HG02763 (cell line): ENCODE measurements around the gene DOCK3.
"Not testable (repeated sequence)": the region's sequence is repeated elsewhere in the genome, so short reads cannot be mapped to it uniquely, and the experiment has no call there.

Source experiments
- ATAC-seq: cut with Tn5 transposase; IDR thresholded peaks from one replicate; pipeline ENCODE4 v1.9.1; 2021; ENCODE audit warnings: mild to moderate bottlenecking, moderate library complexity; ENCODE audit not compliant: unreplicated experiment

The DOCK3 gene

GRCh38 chr3:50961386-50961785, 286.7 kb downstream of the DOCK3 start:
- ATAC-seq = no peak

GRCh38 chr3:50971487-50971924, 296.8 kb downstream of the DOCK3 start:
- ATAC-seq = no peak

GRCh38 chr3:50972029-50972428, 297.3 kb downstream of the DOCK3 start:
- no peak for ATAC-seq

DNA sequence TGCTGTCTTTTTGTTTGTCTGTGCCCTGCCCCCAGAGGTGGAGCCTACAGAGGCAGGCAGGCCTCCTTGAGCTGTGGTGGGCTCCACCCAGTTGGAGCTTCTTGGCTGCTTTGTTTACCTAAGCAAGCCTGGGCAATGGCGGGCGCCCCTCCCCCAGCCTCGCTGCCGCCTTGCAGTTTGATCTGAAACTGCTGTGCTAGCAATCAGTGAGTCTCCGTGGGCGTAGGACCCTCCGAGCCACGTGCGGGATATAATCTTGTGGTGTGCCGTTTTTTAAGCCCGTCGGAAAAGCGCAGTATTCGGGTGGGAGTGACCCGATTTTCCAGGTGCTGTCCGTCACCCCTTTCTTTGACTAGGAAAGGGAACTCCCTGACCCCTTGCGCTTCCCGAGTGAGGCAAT, 303.9 kb downstream of the DOCK3 start:
- ATAC-seq = not testable (repeated sequence)

DNA sequence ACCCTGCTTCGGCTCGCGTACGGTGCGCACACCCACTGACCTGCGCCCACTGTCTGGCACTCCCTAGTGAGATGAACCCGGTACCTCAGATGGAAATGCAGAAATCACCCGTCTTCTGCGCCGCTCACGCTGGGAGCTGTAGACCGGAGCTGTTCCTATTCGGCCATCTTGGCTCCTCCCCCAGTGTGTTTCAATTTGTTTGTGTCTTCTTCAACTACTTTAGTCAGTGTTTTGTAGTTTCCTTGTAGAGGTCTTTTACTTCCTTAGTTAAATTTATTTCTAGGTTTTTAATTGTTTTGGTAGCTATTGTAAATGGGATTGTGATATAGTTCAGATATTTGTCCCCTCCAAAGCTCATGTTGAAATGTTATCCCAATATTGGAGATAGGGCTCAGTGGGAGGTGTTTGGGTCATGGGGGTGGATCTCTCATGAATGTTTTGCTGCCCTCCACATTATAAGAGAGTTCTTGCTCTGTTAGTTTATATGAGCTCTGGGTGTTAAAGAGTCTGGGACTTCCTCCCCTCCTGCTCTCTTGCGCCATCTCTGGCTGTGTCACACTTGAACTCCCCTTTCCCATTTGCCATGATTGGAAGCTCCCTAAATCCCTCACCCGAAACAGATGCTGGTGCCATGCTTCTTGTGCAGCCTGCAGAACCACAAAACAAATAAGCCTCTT, 304.4 kb downstream of the DOCK3 start:
- ATAC-seq = no peak

DNA sequence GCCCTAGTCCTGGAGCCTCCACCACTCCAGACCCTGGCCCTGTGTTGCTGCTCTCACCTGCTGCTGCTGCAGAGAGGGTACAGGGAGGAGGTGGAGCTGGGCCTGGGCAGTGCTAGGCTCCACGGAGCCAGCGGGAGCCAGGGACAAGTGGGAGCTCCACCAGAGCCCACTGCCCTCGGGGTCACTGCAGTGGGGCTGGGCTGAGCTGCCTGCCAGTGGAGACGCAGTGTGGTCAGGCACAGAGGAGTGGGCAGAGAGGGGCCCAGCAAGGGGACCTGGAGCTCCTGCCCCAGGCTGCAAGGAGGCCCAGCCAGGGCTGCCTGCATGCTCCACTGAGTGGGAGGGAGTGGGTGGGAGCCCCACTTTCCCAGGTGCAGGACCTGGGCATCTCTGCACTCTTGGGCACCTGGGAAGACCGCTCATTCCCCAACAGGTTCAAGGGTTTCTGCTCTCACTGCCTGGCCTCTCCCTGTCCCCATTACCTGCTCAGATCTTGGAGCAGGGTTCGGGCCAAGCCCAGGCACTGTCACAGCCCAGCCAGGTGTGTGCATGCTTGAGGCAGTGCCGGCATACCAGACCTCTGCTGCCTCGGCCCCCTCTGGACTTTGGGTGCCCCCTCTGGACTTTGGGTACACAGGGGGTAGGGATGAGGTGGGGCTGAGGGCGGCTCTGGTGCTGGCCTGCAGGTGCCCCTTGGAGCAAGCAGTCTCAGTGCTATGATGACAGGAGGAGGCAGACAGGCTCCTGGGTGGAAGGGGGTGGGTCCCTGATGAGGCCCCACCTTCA, 308.0 kb downstream of the DOCK3 start:
- ATAC-seq = no peak

- ATAC-seq = no peak
Observed at GRCh38 chr3:50983887-50984286, 309.2 kb downstream of the DOCK3 start.

- ATAC-seq = no peak
Observed at GRCh38 chr3:50985893-50986292, 311.2 kb downstream of the DOCK3 start.

DNA sequence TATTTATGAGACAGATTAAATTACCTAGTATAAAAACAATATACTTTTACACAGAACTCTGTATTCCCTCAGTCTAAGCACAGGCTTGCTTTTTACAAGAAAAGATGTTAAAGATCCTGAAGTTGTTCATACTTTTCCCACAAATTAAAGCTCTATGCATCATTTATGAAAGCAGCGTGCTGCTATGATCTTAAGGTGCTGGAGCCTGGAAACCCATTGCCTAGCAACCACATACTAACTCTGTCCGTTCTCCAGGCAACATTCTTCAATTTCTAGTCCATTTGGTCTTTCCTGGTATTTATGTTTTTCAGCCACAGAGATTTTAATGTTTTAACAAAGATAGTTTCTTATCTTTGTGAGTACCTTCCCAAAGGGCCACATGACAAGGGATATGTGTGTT, 312.0 kb downstream of the DOCK3 start:
- no peak for ATAC-seq

DNA sequence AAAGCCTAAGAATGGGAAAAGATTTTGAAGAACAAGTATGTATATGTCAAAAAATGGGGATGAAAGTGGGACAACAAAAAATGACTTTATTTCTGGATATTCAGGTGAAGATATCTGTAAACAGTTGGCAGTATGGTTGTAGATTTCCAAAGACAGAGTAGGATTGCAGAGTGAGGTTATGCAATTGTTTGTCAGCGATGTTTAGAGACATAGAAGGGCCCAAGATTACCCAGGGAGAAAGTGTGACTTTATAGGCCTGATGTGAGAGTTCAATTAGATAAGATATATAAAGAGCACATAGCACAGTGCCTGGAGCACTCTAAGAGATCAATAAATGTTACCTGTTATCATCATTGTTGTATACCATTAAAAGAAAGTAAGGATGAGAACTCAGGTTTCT, 319.8 kb downstream of the DOCK3 start:
- no peak for ATAC-seq

DNA sequence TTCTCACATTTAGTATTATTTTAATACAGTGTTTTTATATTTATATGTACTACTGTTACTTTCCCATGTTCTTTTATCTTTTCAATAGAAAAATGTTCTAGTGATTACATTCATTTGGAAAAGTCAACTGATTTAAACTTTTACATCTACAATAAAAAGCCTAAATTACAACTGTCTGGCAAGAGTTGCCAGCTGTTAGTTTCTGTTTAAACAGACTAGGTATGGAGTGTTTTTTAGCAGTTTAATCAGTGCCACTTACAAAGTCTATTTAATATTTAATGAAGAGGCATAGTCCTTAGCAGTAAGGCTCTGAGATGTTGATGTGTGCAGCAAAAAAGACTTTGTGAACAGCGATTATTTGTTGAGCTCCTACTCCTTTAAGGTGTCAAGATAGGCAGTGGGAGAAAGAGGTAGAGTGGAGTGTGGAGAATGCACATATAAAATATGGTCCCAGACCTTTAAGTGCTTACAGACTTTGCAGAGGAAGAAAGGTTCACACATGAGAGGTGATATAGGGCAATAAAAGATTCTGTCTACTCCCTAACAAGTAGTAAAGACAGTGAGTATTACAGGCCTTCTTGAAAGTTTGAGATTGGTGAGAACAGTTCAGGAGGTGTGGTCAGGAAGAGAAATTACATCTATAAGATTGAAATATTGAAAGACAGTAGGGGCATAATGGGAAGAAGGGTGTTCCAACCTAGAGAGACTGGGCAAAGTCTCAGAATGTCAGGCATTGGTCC, 320.5 kb downstream of the DOCK3 start:
- ATAC-seq = no peak

- ATAC-seq = no peak
Observed at GRCh38 chr3:51002495-51002894, 327.8 kb downstream of the DOCK3 start.

GRCh38 chr3:51004235-51004634, 329.5 kb downstream of the DOCK3 start:
- no peak for ATAC-seq

DNA sequence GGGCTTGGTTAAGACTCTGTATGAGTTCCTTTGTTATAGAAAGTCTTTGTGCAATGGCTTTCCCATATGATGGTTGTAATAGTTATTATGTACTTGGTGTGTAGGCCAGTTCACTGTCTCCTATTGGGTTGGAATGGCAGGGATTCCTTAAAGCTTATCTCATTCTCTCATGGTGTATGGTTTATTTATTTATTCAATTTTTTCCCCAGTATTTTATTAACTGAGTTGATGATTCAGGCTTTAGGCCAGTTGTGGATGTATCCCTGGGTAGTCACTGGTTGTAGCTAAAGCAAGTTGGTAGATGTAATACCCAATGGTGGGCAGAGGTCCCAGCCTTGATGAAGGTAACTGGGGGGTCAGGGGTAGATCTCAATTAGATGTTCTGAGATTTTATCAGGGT, 349.4 kb downstream of the DOCK3 start:
- no peak for ATAC-seq

DNA sequence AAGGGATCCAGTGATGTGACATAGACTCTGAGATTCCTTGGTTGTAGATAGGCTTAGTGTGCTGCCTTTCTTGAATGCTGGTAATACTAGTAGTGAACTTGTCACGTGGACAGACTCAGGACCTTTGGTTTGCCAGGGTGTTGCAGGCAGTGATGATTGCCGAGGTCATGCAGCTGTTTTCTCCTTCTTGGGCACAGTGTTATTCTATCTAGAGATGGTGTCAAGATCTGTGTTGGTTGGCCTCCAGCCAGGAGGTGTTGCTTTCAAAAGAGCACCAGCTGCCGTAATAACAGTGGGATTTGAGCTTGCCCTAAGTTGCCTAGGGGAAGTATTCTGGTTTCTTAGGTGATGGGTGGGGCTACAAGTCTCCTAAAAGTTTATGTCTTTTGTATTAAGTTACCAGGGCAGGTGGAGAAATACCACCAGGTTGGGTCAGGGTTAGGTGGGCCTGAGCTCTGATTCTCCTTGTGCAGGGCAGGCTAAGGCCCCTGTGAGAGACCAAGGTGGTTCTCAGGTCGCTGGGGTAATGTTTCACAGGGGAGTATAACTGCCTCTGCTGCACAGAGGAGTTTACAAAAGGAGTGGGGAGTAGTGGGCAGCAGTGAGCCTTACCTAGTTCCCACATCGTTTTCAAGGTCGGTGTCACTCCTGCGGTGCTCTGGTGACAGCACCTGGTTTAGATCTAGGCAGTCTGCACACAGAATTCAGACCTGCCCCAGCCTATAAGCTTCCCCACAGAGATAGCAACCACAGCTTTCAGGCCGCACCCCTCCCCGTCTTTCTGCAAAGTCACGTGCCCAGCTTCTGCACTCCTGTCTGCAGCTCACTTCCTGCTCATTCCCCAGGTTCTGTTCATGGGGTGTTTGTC, 350.3 kb downstream of the DOCK3 start:
- ATAC-seq = no peak

- ATAC-seq = no peak
Observed at GRCh38 chr3:51031666-51032065, 356.9 kb downstream of the DOCK3 start.

DNA sequence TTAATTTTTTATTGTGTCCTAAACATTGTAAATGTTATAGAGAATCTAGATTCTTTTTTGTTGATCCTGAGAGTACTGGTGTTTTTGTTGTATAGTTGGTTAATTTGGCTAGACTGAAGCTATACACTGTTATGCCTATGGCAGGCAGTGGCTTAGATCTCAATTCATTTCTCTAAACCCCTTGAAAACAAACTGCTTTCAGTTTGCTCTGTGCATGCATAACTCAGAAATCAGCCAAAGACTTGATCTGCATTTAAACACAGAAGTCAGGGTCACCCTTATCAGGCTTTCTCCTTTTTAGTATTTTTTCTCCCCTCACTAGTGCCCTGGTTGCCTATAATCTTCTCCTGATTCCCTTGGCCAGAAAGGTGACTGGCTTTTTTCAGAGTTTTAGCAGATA, 360.9 kb downstream of the DOCK3 start:
- ATAC-seq = no peak

GRCh38 chr3:51044982-51045381, 370.3 kb downstream of the DOCK3 start:
- ATAC-seq = no peak

GRCh38 chr3:51052562-51052961, 377.8 kb downstream of the DOCK3 start:
- no peak for ATAC-seq

DNA sequence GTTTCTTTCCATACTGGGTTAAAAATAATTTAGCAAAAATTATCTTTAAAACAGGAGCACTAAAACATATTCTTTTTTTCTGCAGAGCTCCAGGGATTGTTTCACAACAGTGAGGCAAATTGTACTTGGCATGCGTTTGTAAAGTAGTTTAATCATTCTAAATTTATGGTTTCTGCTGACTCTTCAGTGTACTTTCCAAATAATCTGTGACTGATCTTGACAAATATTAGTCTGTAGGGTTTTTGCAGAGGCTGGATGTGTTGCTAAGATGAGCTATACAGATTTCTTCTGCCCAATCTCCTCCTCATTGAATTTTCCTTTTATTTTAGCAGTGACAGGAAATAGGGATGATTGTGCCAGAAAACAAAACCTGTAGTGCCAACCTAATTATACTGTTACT, 382.4 kb downstream of the DOCK3 start:
- no peak for ATAC-seq

DNA sequence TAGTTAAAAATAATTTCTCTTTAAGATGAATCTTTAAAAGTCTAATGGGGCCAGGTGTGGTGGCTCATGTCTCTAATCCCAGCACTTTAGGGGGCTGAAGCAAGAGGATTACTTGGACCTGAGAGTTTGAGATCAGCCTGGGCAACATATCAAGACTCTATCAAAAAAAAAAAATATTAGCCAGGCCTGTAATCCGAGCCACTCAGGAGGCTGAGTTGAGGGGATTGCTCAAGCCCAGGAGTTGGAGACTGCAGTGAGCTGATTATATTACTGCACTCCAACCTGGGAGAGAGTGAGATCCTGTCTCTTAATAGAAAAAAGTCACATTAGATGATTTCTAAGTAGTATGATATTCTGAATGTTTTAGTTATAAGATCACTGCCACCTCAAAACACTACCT, 388.3 kb downstream of the DOCK3 start:
- ATAC-seq = no peak
